Muscle layer of duodenum (tissue), 2 donors: Measurements from ENCODE around the gene KIAA1217.

Source experiments
- H3K27ac ChIP-seq: one replicate; pipeline ENCODE4 v1.7.0; 2013; ENCODE audit warnings: mild to moderate bottlenecking, low read length
- H3K27me3 ChIP-seq: one replicate; pipeline ENCODE4 v1.7.0; 2013; ENCODE audit warnings: low read depth, mild to moderate bottlenecking, control low read depth, low read length
- H3K36me3 ChIP-seq, 2 donors: one replicate each; pipeline ENCODE4 v1.7.0; 2013; ENCODE audit warnings: low read length in 2 of 2, control low read depth in 1 of 2, mild to moderate bottlenecking in 1 of 2; ENCODE audit not compliant: insufficient read depth in 2 of 2, control insufficient read depth in 1 of 2
- H3K4me1 ChIP-seq, 2 donors: one replicate each; pipeline ENCODE4 v1.7.0; 2013; ENCODE audit warnings: low read length in 2 of 2, mild to moderate bottlenecking in 2 of 2, control low read depth in 1 of 2, moderate library complexity in 1 of 2; ENCODE audit not compliant: insufficient read depth in 2 of 2, control insufficient read depth in 1 of 2
- H3K4me3 ChIP-seq, 2 donors: one replicate each; pipeline ENCODE4 v1.7.0; 2013; ENCODE audit warnings: low read length in 2 of 2, low read depth in 1 of 2, mild to moderate bottlenecking in 1 of 2
- H3K9me3 ChIP-seq, 2 donors: one replicate each; pipeline ENCODE4 v1.7.0; 2013; ENCODE audit warnings: low read length in 2 of 2, control low read depth in 1 of 2, mild to moderate bottlenecking in 1 of 2; ENCODE audit not compliant: control insufficient read depth in 1 of 2
- donor health status: healthy.

The KIAA1217 gene

DNA sequence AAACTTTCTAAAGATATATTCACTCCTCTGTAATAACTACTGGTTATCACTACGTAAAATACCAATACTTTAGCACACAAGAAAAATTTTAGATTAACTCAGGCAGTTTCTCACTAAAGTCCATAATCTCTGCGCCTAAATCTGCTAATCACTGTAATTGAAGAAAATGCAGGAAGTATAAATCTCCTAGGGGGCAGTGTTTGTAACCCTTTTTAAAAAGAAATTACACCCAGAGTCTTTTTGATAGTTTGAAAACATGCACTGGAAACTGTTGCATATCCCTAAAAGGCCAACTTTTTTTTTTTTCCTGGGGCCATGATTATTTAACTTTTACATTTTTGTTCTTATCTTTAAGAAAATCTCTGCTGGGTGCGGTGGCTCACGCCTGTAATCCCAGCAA is 209.6 kb downstream of the KIAA1217 start:
- Histone ChIP-seq H3K27ac (no peak overlapping the region), H3K4me3 (no peak overlapping the region), H3K27me3 (no peaks in the 10 kb centered on the region), H3K36me3 (no peaks in the 10 kb centered on the region), H3K4me1 (peaks cover 0 to 15% of the 10 kb centered on the region in 2 donors), H3K9me3 (peaks cover 0 to under 1% of the 10 kb centered on the region in 2 donors)

- no peaks in the 10 kb centered on the region for H3K36me3 ChIP-seq
- no peak overlapping the region for H3K4me3 ChIP-seq
- H3K9me3 ChIP-seq, result no peaks in the 10 kb centered on the region
- no peaks in the 10 kb centered on the region for H3K27me3 ChIP-seq
- H3K27ac ChIP-seq, result no peak overlapping the region
- peaks cover 0 to 15% of the 10 kb centered on the region in 2 donors for H3K4me1 ChIP-seq
These were observed 210.1 kb downstream of the KIAA1217 start for GRCh38 chr10:24419066-24419465.

DNA sequence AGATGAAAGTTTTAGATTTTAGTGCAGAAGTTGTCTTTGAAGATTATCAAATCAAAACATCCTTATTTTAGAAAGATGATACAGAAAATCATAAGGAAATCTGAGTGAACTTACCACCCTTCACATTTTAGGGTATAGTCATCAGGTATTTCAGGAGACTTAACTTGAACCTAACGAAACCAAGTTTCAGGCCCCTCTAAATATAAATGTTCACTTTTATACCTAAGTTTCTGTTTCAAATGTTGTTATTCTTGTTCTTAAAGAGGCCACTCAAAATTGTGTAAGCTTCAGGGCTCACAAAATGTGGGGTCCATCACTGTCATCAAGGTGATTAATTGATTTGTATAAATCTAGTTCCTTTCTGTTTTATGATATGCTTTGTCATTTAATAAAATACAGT is 216.2 kb downstream of the KIAA1217 start:
- Histone ChIP-seq H3K4me1 (no peaks in the 10 kb centered on the region), H3K27ac (no peak overlapping the region)

DNA sequence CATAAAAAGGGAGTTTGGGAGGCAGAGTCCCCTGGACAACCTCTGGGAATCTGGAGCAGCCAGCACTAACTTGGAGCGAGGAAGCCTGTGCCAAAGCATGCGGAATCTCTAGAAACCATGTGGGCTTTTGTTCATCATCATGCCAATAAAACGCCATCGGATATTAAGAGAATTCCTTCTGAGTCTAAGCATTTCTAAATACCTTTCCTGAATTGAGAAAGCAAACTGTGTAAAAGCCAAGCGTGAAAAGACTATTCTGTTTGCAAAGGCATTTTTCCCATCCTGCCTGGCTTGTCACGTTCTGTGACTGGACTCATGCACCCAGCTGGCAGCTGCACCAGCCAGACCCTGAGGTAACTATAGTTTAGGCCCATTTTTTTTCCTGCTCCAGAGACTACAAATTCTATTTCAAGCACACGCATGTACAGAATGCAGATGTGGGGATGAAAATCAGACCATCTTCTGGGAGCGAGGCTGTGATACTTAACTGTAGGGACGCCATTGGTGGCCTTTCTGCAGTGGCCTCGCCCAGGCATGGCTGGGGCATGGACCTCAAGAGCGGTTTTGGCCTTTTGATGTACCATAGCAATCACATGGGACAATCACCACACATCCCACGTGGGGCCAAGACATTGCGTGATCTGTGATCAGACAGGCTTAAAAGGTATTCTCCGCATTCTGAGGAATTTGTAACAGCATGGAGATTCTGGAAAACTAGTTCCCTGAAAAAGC is 218.9 kb downstream of the KIAA1217 start:
- no peaks in the 10 kb centered on the region for H3K9me3 ChIP-seq
- no peaks in the 10 kb centered on the region for H3K36me3 ChIP-seq
- H3K4me3 ChIP-seq, result no peak overlapping the region
- H3K4me1 ChIP-seq, result no peaks in the 10 kb centered on the region
- no peaks in the 10 kb centered on the region for H3K27me3 ChIP-seq
- no peak overlapping the region for H3K27ac ChIP-seq

More for the DNA sequence above, 216.2 kb downstream of the KIAA1217 start:
- Histone ChIP-seq H3K36me3 (no peaks in the 10 kb centered on the region), H3K9me3 (no peaks in the 10 kb centered on the region), H3K27me3 (no peaks in the 10 kb centered on the region), H3K4me3 (no peak overlapping the region)

GRCh38 chr10:24428410-24428782 is 219.5 kb downstream of the KIAA1217 start:
- no peaks in the 10 kb centered on the region for H3K27me3 ChIP-seq
- peaks cover 0 to under 1% of the 10 kb centered on the region in 2 donors for H3K36me3 ChIP-seq
- no peak overlapping the region for H3K27ac ChIP-seq
- no peak overlapping the region for H3K4me3 ChIP-seq
- no peaks in the 10 kb centered on the region for H3K9me3 ChIP-seq
- H3K4me1 ChIP-seq, result no peaks in the 10 kb centered on the region

DNA sequence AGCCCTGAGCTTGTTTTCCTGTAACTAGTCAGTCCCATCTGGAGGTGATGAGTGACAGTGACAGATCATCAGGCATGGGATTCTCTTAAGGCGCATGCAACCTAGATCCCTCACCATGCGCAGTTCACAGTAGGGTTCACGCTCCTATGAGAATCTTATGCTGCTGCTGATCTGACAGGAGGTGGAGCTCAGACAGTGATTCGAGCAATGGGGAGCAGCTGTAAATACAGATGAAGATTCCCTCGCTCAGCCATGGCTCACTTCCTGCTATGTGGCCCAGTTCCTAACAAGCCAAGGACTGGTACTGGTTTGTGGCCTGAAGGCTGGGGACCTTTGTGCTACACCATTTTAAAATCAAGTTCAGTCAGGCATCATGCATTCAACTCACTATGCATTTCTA is 221.7 kb downstream of the KIAA1217 start:
- Histone ChIP-seq H3K4me3 (no peak overlapping the region), H3K27ac (no peak overlapping the region), H3K36me3 (peaks cover 0 to 8% of the 10 kb centered on the region in 2 donors)

GRCh38 chr10:24432478-24433416 is 223.8 kb downstream of the KIAA1217 start:
- no peaks in the 10 kb centered on the region for H3K9me3 ChIP-seq

More for the DNA sequence above, 221.7 kb downstream of the KIAA1217 start:
- Histone ChIP-seq H3K9me3 (no peaks in the 10 kb centered on the region), H3K27me3 (no peaks in the 10 kb centered on the region), H3K4me1 (no peaks in the 10 kb centered on the region)

GRCh38 chr10:24433705-24434104 is 224.8 kb downstream of the KIAA1217 start:
- Histone ChIP-seq H3K4me1 (no peaks in the 10 kb centered on the region), H3K36me3 (peaks cover 0 to 15% of the 10 kb centered on the region in 2 donors), H3K27ac (no peak overlapping the region), H3K9me3 (no peaks in the 10 kb centered on the region), H3K27me3 (no peaks in the 10 kb centered on the region), H3K4me3 (no peak overlapping the region)

More at GRCh38 chr10:24432478-24433416, 223.8 kb downstream of the KIAA1217 start:
- Histone ChIP-seq H3K4me1 (no peaks in the 10 kb centered on the region), H3K4me3 (no peak overlapping the region), H3K27me3 (no peaks in the 10 kb centered on the region), H3K36me3 (peaks cover 0 to 8% of the 10 kb centered on the region in 2 donors), H3K27ac (no peak overlapping the region)

DNA sequence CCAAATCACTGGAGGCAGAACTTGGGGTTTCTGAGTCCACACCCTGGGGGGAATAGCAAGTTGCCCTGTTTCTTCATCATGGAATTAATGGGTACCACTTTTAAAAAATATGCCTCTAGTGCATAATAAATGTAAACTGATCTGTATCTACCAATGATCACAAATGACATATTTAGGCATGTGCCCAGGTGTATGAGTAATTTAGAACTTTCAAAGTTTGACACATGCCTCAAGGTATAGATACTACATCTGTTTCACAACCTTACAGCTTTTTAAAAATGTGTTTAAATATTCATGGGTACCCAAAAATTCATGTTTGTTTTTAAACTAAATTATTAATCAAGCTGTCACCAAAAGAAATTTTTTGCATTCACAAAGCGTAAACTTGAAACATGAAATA is 226.0 kb downstream of the KIAA1217 start:
- H3K27me3 ChIP-seq, result no peaks in the 10 kb centered on the region
- no peak overlapping the region for H3K4me3 ChIP-seq

GRCh38 chr10:24435374-24435773 is 226.4 kb downstream of the KIAA1217 start:
- H3K27ac ChIP-seq, result no peak overlapping the region
- H3K4me3 ChIP-seq, result no peak overlapping the region
- H3K4me1 ChIP-seq, result no peaks in the 10 kb centered on the region
- no peaks in the 10 kb centered on the region for H3K9me3 ChIP-seq
- peaks cover 4 to 17% of the 10 kb centered on the region in 2 donors for H3K36me3 ChIP-seq
- no peaks in the 10 kb centered on the region for H3K27me3 ChIP-seq

More for the DNA sequence above, 226.0 kb downstream of the KIAA1217 start:
- H3K36me3 ChIP-seq, result peaks cover 4 to 17% of the 10 kb centered on the region in 2 donors
- no peaks in the 10 kb centered on the region for H3K4me1 ChIP-seq
- H3K9me3 ChIP-seq, result no peaks in the 10 kb centered on the region
- H3K27ac ChIP-seq, result no peak overlapping the region

DNA sequence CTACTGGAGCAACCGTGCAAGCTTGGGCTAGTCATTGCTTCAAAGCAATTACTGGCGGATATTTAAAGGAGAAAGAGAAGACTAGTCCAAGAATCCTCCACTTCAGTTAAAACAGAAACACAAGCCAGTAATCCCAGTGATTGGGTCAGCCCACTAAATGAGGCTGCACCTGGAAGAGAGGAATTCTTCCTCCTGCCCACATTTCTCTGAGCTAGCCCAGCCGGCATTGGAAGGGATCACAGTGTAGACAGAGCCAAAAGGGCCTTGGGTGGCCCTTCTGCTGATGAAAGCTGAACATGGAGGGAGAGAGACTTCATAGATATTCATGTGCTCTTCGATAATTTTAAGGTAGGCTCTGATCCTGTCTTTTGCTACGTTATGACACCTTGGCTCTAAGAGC is 228.4 kb downstream of the KIAA1217 start:
- Histone ChIP-seq H3K4me3 (no peak overlapping the region), H3K4me1 (no peaks in the 10 kb centered on the region), H3K27me3 (no peaks in the 10 kb centered on the region), H3K27ac (no peak overlapping the region), H3K36me3 (peaks cover 4 to 17% of the 10 kb centered on the region in 2 donors), H3K9me3 (no peaks in the 10 kb centered on the region)
